ENCODE results near the gene DES.

The DES gene

GRCh38 chr2:219475697-219476651 lies 57.8 kb downstream of the DES start:
- no peak for TF ChIP-seq ZBTB7A (IDR thresholded peaks at IDR 0.05; ENCODE audit: low read depth)
- TF ChIP-seq TCF12 (IDR thresholded peaks at IDR 0.05; ENCODE audit: low read depth) = no peak
- TF ChIP-seq FOXM1 (IDR thresholded peaks at IDR 0.05; ENCODE audit: borderline replicate concordance, low read depth) = no peak
- no peak for TF ChIP-seq TEAD4 (IDR thresholded peaks at IDR 0.05)
- peak; percentile 72 for TF ChIP-seq RAD21 (IDR thresholded peaks at IDR 0.05; ENCODE audit: low read depth)
- TF ChIP-seq EGR1 (IDR thresholded peaks at IDR 0.05) = no peak
- TF ChIP-seq MAX (IDR thresholded peaks at IDR 0.05) = no peak
- no peak for TF ChIP-seq CREB1 (IDR thresholded peaks at IDR 0.05; ENCODE audit: low read depth)
- TF ChIP-seq YY1 (IDR thresholded peaks at IDR 0.05; ENCODE audit: low read depth) = 0 out of 2 replicates have a peak, but pooled peaks have one; percentile 11
- TF ChIP-seq EP300 (IDR thresholded peaks at IDR 0.05; ENCODE audit: borderline replicate concordance) = no peak
- no peak for TF ChIP-seq NFIC (IDR thresholded peaks at IDR 0.05)
- TF ChIP-seq TAF1 (IDR thresholded peaks at IDR 0.05; ENCODE audit: low read depth) = no peak
- TF ChIP-seq USF1 (IDR thresholded peaks at IDR 0.05) = no peak
- no peak for TF ChIP-seq CEBPB (IDR thresholded peaks at IDR 0.05)
- TF ChIP-seq REST (IDR thresholded peaks at IDR 0.05; ENCODE audit: low read depth) = no peak
